Aorta (tissue), 5 donors: ENCODE measurements around the gene GPBP1L1. TPM values are rescaled to one million over a fixed set of nuclear protein-coding genes. Genes with fewer than 3 reads are reported as not detected.
"Not testable (repeated sequence)": the region's sequence is repeated elsewhere in the genome, so short reads cannot be mapped to it uniquely, and the experiment has no call there.

Experiments
- ATAC-seq: fragments of 200-7000 bp; cut with Tn5 transposase; one replicate; pipeline ENCODE4 v1.9.1; 2022; ENCODE audit warnings: moderate library complexity; ENCODE audit not compliant: low FRiP score
- DNase-seq, 2 donors: peaks; one replicate each; pipeline ENCODE4 v3.0.0-alpha.2; 2020
- H3K27ac ChIP-seq, 2 donors: one replicate each; pipeline ENCODE4 v1.5.1; 2013; ENCODE audit warnings: low read length in 2 of 2, mild to moderate bottlenecking in 2 of 2, moderate library complexity in 2 of 2, control low read depth in 1 of 2, inconsistent platforms in 1 of 2, low read depth in 1 of 2
- H3K27me3 ChIP-seq, 2 donors: one replicate each; pipeline ENCODE4 v1.6.1; 2013; ENCODE audit warnings: control low read depth in 1 of 2, low read length in 1 of 2, mild to moderate bottlenecking in 1 of 2, moderate library complexity in 1 of 2; ENCODE audit not compliant: insufficient read depth in 2 of 2, control insufficient read depth in 1 of 2
- H3K36me3 ChIP-seq, 2 donors: one replicate each; pipeline ENCODE4 v1.6.1; 2013; ENCODE audit warnings: control low read depth in 1 of 2, low read length in 1 of 2, mild to moderate bottlenecking in 1 of 2; ENCODE audit not compliant: insufficient read depth in 2 of 2, control insufficient read depth in 1 of 2
- H3K4me1 ChIP-seq, 2 donors: one replicate each; pipeline ENCODE4 v1.6.1; 2013; ENCODE audit warnings: low read length in 2 of 2, control low read depth in 1 of 2, mild to moderate bottlenecking in 1 of 2, moderate library complexity in 1 of 2; ENCODE audit not compliant: insufficient read depth in 2 of 2, control insufficient read depth in 1 of 2
- H3K4me3 ChIP-seq, 2 donors: one replicate each; pipeline ENCODE4 v1.5.1; 2013; ENCODE audit warnings: low read length in 2 of 2, control low read depth in 1 of 2, mild to moderate bottlenecking in 1 of 2
- H3K9me3 ChIP-seq: one replicate; pipeline ENCODE4 v1.6.1; 2013; ENCODE audit warnings: mild to moderate bottlenecking, low read length; ENCODE audit not compliant: control insufficient read depth
- WGBS, 2 donors: extraction: QIAGEN DNeasy Blood & Tissue Kit; methylation state at CpG; one replicate each; pipeline ENCODE4 v1.1.7; 2013; 5-methylcytosine and 5-hydroxymethylcytosine counted together
- intact Hi-C, 2 donors: fragments of 100-400 bp; cut with DNase I; formaldehyde crosslinking; loops; one replicate each; pipeline versions ENCODE4 v1.14.2 to v1.15.0; 2022
- polyA plus RNA-seq, 2 donors: library from polyadenylated mRNA; stranded (reverse); fragments of 200-250 nt; gene quantifications; one replicate each; pipeline ENCODE4 v1.2.3, GENCODE V29; 2013
- total RNA-seq, 2 donors: library from RNA; stranded (reverse); fragmentation: NEBNext Ultra II Directional; extraction: Animal tissue kit (Norgen Biotek cat#: 25700); gene quantifications; one replicate each; pipeline ENCODE4 v1.2.1, GENCODE V29; 2021
- donor health status: healthy with polysubstance abuse.
- donor health status: Bipolar disorder and iron deficiency.
- donor health status: DM: no; HTN: no; CAD: no.
- donor health status: DM: no; HTN: no; CAD: no.
- donor health status: DM: yes; HTN: yes; CAD: no.

The GPBP1L1 gene
- total and polyA plus RNA-seq, 4 donors = 39.2 to 113 (median 74.5) TPM

DNA sequence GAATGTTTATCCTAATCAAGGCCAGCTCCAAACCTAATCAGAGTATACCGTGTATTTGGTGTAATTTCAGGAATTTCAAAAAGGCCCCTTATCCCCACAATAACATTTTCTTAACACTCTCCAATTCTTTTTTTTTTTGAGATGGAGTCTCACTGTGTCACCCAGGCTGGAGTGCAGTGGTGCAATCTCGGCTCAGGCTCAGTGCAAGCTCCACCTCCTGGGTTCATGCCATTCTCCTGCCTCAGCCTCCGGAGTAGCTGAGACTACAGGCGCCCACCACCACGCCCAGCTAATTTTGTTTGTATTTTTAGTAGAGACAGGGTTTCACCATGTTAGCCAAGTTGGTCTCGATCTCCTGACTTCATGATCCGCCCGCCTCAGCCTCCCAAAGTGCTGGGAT, 31.1 kb upstream of the GPBP1L1 start:
- H3K9me3 ChIP-seq, H3K27me3 ChIP-seq, H3K4me1 ChIP-seq, DNase-seq, ATAC-seq, H3K27ac ChIP-seq, H3K4me3 ChIP-seq, intact Hi-C loops, H3K36me3 ChIP-seq: not testable (repeated sequence)
- WGBS, 2 donors = 66 to 67% methylated on average over 8 of the region's 8 CpGs

DNA sequence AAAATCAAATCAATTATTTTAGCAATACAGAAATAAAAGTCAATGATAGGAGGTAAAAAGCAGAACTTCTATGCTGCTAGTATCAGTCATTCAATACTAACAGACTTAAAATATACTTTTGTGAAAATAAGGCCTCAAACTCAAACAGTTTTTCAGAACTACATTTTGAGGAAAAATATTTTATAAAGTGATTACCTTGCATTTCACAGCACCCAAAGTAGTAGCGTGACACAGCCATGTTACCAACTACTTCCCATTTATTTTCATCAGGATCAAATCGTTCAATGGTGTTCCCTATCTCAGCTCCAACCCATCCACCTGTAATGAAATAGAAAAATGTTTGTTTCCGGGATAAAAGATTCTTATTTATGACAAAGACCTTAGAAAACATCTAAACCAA, 30.4 kb upstream of the GPBP1L1 start:
- Histone ChIP-seq H3K36me3 (no peaks in the 10 kb centered on the region), H3K27me3 (no peaks in the 10 kb centered on the region), H3K9me3 (no peaks in the 10 kb centered on the region), H3K4me1 (no peaks in the 10 kb centered on the region), H3K4me3 (no peak overlapping the region), H3K27ac (no peak overlapping the region)
- ATAC-seq = no peak
- 90 to 93% methylated on average over 3 of the region's 3 CpGs for WGBS, 2 donors
- DNase-seq = no peak
- intact Hi-C loops = no loop called here

GRCh38 chr1:45713711-45714110, 27.4 kb upstream of the GPBP1L1 start:
- Histone ChIP-seq H3K9me3 (no peaks in the 10 kb centered on the region), H3K27me3 (no peaks in the 10 kb centered on the region), H3K4me1 (no peaks in the 10 kb centered on the region), H3K4me3 (no peak overlapping the region), H3K36me3 (no peaks in the 10 kb centered on the region), H3K27ac (no peak overlapping the region)
- DNase-seq (no peak), ATAC-seq (no peak)
- 93 to 95% methylated on average over 3 of the region's 3 CpGs for WGBS, 2 donors
- intact Hi-C loops = no loop called here

DNA sequence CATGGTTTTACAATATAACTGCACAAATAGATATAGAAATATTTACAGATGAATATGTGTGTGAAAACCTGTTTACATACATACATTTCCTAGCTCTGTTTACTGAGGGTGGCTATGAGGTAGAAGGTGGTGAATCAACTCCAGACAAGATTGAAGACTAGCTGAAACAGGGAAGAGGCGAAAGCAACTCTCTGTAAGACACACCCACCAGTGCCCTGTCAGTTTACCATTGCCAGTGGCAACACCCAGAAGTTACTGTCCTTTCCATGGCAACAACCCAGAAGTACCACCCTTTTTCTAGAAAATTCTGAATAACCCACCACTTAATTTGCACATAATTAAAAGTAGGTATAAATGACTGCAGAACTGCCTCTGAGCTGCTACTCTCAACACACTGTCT, 18.3 kb upstream of the GPBP1L1 start:
- no peak for ATAC-seq
- 96 to 100% methylated on average over 1 of the region's 1 CpG for WGBS, 2 donors
- no peaks in the 10 kb centered on the region for H3K36me3 ChIP-seq
- no peak overlapping the region for H3K4me3 ChIP-seq
- H3K27ac ChIP-seq = no peak overlapping the region
- no peaks in the 10 kb centered on the region for H3K4me1 ChIP-seq
- no peak for DNase-seq
- no peaks in the 10 kb centered on the region for H3K27me3 ChIP-seq
- intact Hi-C loops = no loop called here
- no peaks in the 10 kb centered on the region for H3K9me3 ChIP-seq

GRCh38 chr1:45694823-45695222, 8.5 kb upstream of the GPBP1L1 start:
- H3K27me3 ChIP-seq = no peaks in the 10 kb centered on the region
- no peak for ATAC-seq
- 86% methylated on average over 7 of the region's 7 CpGs for WGBS, 2 donors
- H3K27ac ChIP-seq = no peak overlapping the region
- no peak overlapping the region for H3K4me3 ChIP-seq
- no peaks in the 10 kb centered on the region for H3K9me3 ChIP-seq
- no peak for DNase-seq
- no peaks in the 10 kb centered on the region for H3K4me1 ChIP-seq
- peaks cover 0 to 3% of the 10 kb centered on the region in 2 donors for H3K36me3 ChIP-seq
- intact Hi-C loops = no loop called here

DNA sequence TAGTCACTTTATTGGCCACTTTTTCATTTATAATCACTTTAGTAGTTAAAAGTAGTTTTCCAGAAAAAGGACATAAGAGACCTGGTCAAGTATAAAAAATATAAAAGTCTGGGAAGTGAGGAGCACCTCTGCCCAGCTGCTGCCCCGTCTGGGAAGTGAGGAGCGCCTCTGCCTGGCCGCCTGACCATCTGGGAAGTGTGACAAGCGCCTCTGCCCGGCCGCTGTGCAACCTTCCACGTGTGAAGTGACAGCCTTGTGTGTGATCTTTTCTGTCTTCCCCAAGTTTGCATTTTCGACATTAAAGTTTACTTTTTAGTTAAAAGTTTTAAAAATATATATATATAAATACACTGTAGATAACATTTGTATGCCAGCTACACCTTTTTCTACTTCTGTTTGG, 7.5 kb upstream of the GPBP1L1 start:
- H3K27me3 ChIP-seq, intact Hi-C loops, H3K9me3 ChIP-seq, H3K4me1 ChIP-seq, H3K36me3 ChIP-seq, H3K27ac ChIP-seq, H3K4me3 ChIP-seq, DNase-seq, ATAC-seq: not testable (repeated sequence)
- 76 to 77% methylated on average over 8 of the region's 8 CpGs for WGBS, 2 donors

GRCh38 chr1:45687754-45688740, 1.7 kb upstream of the GPBP1L1 start, which contains the start of gene TMEM69:
Gene TMEM69, plus strand, starts transcription at chr1:45688181. Its CDS starts 2,888 bp downstream, at chr1:45691069.
- Histone ChIP-seq H3K9me3 (no peaks in the 10 kb centered on the region), H3K4me1 (peaks cover 2 to 3% of the 10 kb centered on the region in 2 donors), H3K36me3 (no peaks in the 10 kb centered on the region), H3K4me3 (peak within 1 kb of the TSS; percentile 51 to 98), H3K27ac (peak within 1 kb of the TSS; percentile 99 to 100), H3K27me3 (no peaks in the 10 kb centered on the region)
- WGBS, 2 donors = 2% methylated on average over 24 of the region's 24 CpGs
- intact Hi-C loops = loop anchor here (1.0 to 10.0 kb wide), 4 partner anchors 63 to 197 kb away; partner anchors contain the start of genes IPP (in 1 of the 2) and NASP (in 1 of the 2)
- DNase-seq (peak; percentile 79 to 80), ATAC-seq (peak; percentile 84)

DNA sequence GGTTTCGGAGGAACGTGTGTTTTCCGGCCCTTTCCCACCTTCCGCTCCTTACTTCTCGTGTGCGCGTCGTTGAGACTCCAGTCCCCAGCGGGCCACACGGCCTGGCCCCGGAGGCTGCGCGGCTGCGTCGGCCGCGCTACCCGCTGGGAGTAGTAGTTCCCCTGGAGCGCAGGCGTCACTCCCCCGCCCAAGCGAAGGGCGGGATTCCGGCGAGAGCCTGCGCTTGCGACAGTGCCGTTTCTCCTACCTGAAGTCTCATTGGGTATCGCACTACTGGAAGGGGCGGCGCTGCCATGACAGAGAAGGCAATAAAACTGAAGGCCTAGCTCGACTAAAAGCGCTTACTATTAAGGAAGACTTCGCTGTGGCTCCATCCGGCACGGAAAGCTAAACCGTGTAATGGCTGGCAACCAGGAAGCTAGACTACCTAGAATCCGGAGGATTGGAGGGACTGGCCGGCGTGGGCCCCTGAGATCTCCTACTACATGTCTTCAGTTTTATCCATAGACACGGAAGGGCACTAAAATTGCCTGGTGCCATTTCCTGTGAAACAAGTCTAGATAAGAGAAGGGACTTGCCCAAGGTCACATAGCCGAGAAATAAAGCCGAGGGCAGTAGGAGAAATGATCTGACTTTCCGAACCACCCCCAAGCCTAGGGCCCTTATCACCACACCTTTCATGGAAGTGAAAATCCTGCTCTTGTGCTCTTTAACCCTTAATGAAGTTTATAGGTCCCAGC, 851 bp upstream of the GPBP1L1 start:
- DNase-seq = peak; percentile 98 to 99
- H3K27ac ChIP-seq = peak overlapping the region; percentile 99 to 100
- H3K4me1 ChIP-seq = peaks cover 2 to 3% of the 10 kb centered on the region in 2 donors
- H3K4me3 ChIP-seq = peak overlapping the region; percentile 93 to 98
- H3K27me3 ChIP-seq = no peaks in the 10 kb centered on the region
- ATAC-seq = peak; percentile 98
- 0 to 1% methylated on average over 44 of the region's 44 CpGs for WGBS, 2 donors
- intact Hi-C loops = loop anchor here (1.0 to 10.0 kb wide), 3 partner anchors 103 to 198 kb away; partner anchors contain the start of gene NASP (in 1 of the 2)
- H3K9me3 ChIP-seq = no peaks in the 10 kb centered on the region
- H3K36me3 ChIP-seq = no peaks in the 10 kb centered on the region
